Activated naive CD4-positive, alpha-beta T cell treated with anti-CD3 and anti-CD28 coated beads, Interleukin-2, amount 10 ng/mL, durations not matched to agents 7 days and 5 days (primary cell): Measurements from ENCODE around the gene CTXND1.
"Not testable (repeated sequence)": the region's sequence is repeated elsewhere in the genome, so short reads cannot be mapped to it uniquely, and the experiment has no call there.

Experiments used
- CTCF ChIA-PET: fragments of 350-600 bp; sonication (Branson Sonifier 250); formaldehyde crosslinking; loops from one replicate; lab custom pipeline; 2021; ENCODE audit warnings: antibody characterized with exemption; lab: Charles Lee
- DNase-seq: peaks from one replicate; pipeline ENCODE4 v3.0.0-alpha.2; 2020
- H3K27ac Mint-ChIP-seq: one replicate; pipeline ENCODE4 v1.8.0; 2021; ENCODE audit warnings: mild to moderate bottlenecking, moderate library complexity, mixed read lengths
- H3K27me3 Mint-ChIP-seq: one replicate; pipeline ENCODE4 v1.8.0; 2021; ENCODE audit warnings: mild to moderate bottlenecking, mixed read lengths
- H3K36me3 Mint-ChIP-seq: one replicate; pipeline ENCODE4 v1.8.0; 2021; ENCODE audit warnings: mixed read lengths
- H3K4me1 Mint-ChIP-seq: one replicate; pipeline ENCODE4 v1.8.0; 2021; ENCODE audit warnings: mixed read lengths
- H3K4me3 Mint-ChIP-seq: one replicate; pipeline ENCODE4 v1.8.0; 2021; ENCODE audit warnings: mild to moderate bottlenecking, moderate library complexity, mixed read lengths
- H3K9me3 Mint-ChIP-seq: one replicate; pipeline ENCODE4 v1.8.0; 2021; ENCODE audit warnings: mixed read lengths

CTXND1 gene

DNA sequence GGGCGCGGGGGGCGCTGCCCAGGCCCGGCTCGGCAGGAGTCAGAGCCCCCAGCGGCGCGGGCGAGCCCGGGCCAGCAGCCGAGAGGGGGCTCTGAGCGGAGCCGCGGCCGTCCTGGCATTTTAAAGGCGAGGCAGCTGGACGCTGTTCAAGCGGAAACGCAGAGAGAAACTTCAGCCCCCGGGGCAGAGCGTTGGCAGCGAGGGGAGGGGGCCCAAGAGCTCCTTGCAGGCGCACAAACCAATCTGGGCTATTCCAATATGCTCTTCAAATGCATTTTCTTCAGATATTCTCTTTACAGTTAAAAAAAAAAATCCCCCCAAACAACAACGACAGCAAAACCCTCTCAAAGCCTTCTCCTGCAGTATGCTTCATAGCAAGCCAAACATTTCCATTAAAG lies at the start of gene CTXND1:
Gene CTXND1 (minus strand): TSS at position 93 of the 398 bp plus-strand sequence. CDS start 50,264 bp downstream, outside the sequence.
- no peak within 1 kb of the TSS for H3K27ac Mint-ChIP-seq
- peaks cover 50% of the 10 kb centered on the region for H3K27me3 Mint-ChIP-seq
- no peak for DNase-seq
- H3K4me3 Mint-ChIP-seq = no peak within 1 kb of the TSS
- H3K4me1 Mint-ChIP-seq = peaks cover 6% of the 10 kb centered on the region
- no peaks in the 10 kb centered on the region for H3K36me3 Mint-ChIP-seq
- H3K9me3 Mint-ChIP-seq = no peaks in the 10 kb centered on the region
- CTCF ChIA-PET = no interaction called here

DNA sequence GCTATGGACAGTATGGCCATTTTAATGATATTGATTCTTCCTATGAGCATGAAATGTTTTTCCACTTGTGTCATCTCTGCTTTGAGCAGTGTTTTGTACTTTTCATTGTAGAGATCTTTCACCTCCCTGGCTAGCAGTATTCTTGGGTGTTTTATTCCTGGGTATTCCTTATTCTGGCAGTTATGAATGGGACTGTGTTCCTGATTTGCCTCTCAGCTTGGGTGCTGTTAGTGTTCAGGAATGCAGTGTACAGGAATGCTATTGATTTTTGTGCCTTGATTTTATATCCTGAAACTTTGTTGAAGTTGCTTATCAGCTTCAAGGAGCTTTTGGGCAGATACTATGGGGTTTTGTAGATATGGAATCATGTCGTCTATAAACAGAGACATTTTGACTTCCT lies 49.5 kb upstream of the CTXND1 start:
- DNase-seq = no peak
- H3K36me3 Mint-ChIP-seq = no peaks in the 10 kb centered on the region
- H3K9me3 Mint-ChIP-seq = peaks cover 4% of the 10 kb centered on the region
- peaks cover 4% of the 10 kb centered on the region for H3K27me3 Mint-ChIP-seq
- CTCF ChIA-PET = no interaction called here
- no peaks in the 10 kb centered on the region for H3K4me1 Mint-ChIP-seq
- no peak overlapping the region for H3K27ac Mint-ChIP-seq
- H3K4me3 Mint-ChIP-seq = no peak overlapping the region

DNA sequence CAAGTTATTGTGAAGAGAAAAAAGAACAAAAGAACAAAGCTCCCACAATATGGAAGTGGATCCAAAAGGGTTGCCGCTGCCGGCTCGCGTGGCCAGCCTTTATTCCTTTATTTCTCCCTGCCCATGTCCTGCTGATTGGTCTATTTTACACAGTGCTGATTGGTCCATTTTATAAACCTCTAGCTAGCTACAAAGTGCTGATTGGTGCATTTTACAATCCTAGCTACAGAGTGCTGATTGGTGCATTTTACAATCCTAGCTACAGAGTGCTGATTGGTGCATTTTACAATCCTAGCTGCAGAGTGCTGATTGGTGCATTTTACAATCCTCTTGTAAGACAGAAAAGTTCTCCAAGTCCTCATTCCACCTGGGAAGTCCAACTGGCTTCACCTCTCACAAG lies 43.8 kb upstream of the CTXND1 start:
- CTCF ChIA-PET, H3K27me3 Mint-ChIP-seq, H3K9me3 Mint-ChIP-seq, H3K4me3 Mint-ChIP-seq, DNase-seq, H3K4me1 Mint-ChIP-seq, H3K27ac Mint-ChIP-seq, H3K36me3 Mint-ChIP-seq: not testable (repeated sequence)

DNA sequence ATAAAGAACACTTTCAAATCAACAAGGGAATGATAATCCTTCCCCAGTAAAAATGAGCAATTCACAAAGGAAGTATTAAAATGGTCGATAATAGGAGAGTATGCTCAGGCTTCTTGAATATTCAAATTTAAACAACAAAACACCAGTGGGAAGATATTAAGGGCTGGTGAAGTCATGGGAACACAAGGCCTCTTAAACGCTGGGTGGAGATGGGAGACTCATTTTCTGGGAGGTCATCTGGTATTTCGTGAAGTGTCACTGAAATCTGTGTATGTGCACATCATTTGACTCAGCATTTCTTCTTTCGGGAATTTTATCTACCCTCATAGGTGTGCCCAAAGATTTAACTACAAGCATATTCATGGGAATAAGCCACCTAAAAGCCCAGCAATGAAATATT lies 40.1 kb upstream of the CTXND1 start:
- peaks cover 16% of the 10 kb centered on the region for H3K27me3 Mint-ChIP-seq
- no peaks in the 10 kb centered on the region for H3K9me3 Mint-ChIP-seq
- no peak for DNase-seq
- H3K27ac Mint-ChIP-seq = no peak overlapping the region
- no peak overlapping the region for H3K4me3 Mint-ChIP-seq
- H3K36me3 Mint-ChIP-seq = no peaks in the 10 kb centered on the region
- H3K4me1 Mint-ChIP-seq = no peaks in the 10 kb centered on the region
- CTCF ChIA-PET = no interaction called here

DNA sequence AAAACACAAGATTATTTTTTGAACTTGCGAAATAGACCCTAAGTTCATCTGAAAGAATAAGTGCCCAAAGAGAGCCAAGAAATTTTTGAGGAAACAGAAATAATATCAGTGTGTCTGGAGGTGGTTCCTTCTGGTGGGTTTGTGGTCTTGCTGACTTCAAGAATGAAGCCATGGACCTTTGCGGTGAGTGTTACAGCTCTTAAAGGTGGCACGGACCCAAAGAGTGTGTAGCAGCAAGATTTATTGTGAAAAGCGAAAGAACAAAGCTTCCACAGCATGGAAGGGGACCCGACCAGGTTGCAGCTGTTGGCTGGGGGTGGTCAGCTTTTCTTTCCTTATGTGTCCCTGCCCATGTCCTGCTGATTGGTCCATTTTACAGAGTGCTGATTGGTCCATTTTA lies 38.9 kb upstream of the CTXND1 start:
- H3K4me3 Mint-ChIP-seq, DNase-seq, H3K9me3 Mint-ChIP-seq, H3K4me1 Mint-ChIP-seq, H3K27ac Mint-ChIP-seq, CTCF ChIA-PET, H3K36me3 Mint-ChIP-seq: not testable (repeated sequence)
- H3K27me3 Mint-ChIP-seq = peaks cover 20% of the 10 kb centered on the region

DNA sequence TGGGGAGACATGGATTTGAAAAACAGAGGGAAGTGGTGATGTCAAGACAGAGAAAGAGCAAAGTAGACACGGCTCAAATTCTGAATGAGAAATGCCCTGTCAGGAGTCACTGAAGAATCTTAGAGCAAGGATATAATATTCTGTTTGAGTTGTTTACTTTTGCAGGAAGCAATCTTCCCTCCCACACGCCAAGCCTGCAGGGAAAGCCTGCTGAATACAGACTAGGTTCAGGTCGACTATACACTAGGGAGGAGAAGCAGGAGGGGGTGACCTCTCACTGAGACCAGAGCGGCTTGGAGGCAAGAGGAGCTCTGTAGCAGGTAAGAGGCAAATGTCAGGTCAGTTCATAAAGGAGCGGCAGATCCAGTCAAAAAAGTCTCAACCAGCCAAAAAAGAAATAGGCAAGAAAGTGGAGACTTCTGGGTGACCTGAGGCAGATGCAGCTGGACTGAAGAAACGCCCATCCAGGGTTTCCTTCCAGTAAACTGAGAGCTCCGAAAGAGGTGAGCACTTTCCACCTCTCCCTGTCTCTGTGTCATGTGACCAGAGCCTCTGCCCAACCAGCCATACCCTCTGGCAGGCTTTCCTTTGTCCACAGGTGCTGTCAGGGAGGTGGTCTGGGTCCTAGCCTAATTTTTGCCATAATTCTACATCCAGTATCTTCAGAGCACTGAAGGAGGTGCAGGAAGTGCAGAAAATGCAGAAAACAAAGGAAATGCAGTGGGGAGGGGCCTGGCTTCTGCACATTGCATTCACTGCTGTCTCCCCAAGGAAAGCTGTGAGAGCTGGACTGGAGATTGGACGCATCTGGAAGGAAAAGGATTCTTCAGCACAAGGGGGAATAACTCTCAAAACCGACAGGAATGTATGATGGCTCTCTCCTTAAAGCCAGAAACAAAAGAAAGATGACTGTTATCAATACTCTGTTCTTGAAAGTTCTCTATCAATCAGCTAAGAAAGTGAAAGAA lies 37.8 kb upstream of the CTXND1 start:
- CTCF ChIA-PET = no interaction called here
- H3K4me1 Mint-ChIP-seq = no peaks in the 10 kb centered on the region
- DNase-seq = no peak
- no peaks in the 10 kb centered on the region for H3K9me3 Mint-ChIP-seq
- H3K4me3 Mint-ChIP-seq = no peak overlapping the region
- no peak overlapping the region for H3K27ac Mint-ChIP-seq
- H3K36me3 Mint-ChIP-seq = no peaks in the 10 kb centered on the region
- H3K27me3 Mint-ChIP-seq = peaks cover 20% of the 10 kb centered on the region

DNA sequence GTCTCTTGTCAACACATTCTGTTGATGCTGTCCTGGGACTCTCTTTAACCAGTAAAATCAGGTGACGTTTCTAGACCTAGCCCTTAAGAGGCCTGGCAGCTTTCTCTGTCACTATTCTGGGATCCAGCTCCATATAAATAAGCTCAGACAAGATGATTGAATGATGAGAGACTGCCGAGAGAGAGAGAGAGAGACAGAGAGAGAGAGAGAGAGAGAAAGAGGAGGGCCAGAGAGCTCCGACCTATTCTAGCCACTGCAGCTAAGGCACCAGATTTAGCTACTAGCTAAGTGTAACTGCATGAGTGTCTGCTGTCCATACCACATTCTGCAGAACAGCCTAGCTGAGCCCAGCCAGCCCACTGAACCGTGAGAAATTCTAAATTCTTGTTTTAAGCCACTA lies 36.1 kb upstream of the CTXND1 start:
- DNase-seq = no peak
- Mint-ChIP-seq H3K27ac (no peak overlapping the region), H3K4me1 (no peaks in the 10 kb centered on the region), H3K4me3 (no peak overlapping the region), H3K9me3 (no peaks in the 10 kb centered on the region), H3K27me3 (peaks cover 16% of the 10 kb centered on the region), H3K36me3 (no peaks in the 10 kb centered on the region)
- CTCF ChIA-PET = no interaction called here

DNA sequence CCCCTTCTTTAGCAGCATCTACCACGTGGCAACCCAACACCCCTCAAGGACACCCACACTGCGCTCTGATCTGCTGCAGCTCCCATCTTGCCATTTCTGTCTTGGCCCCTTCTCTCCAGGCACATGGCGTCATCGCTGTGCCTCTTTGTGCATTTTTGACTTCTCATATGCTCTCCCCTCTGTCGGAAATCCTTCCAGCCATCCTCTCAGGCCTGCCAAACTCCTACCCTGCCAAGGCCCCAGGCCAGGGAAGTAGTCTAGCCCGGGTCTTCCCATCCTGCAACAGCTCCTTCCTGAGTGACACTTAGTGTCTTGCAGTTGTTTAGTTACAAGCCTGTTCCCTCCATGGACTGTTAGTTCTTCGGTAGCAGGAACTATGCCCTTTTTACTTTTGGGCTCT lies 34.0 kb upstream of the CTXND1 start:
- no peak overlapping the region for H3K27ac Mint-ChIP-seq
- H3K27me3 Mint-ChIP-seq = peaks cover 16% of the 10 kb centered on the region
- no peaks in the 10 kb centered on the region for H3K36me3 Mint-ChIP-seq
- CTCF ChIA-PET = no interaction called here
- no peaks in the 10 kb centered on the region for H3K9me3 Mint-ChIP-seq
- no peaks in the 10 kb centered on the region for H3K4me1 Mint-ChIP-seq
- no peak for DNase-seq
- no peak overlapping the region for H3K4me3 Mint-ChIP-seq

DNA sequence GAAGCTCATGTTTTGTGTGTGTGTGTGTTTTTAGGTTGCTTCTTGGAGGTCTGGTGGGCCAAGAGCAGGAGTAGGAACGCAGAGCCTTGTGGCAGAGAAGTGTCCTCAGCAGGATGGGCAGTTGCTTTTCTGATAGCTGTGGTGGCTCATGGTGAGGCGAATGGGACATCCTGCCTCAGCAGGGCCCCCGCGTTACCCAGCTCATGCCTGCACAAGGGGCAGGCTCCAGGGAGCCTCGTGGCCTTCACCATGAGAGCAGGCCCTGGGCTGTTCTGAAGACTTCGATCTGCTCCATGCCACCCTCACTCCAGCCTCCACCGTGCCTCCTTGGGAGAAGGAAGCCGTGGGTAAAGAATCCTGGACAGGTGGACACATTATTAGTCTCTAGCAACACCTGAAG lies 33.4 kb upstream of the CTXND1 start:
- Mint-ChIP-seq H3K27me3 (peaks cover 22% of the 10 kb centered on the region), H3K4me1 (no peaks in the 10 kb centered on the region), H3K27ac (no peak overlapping the region), H3K36me3 (no peaks in the 10 kb centered on the region), H3K9me3 (no peaks in the 10 kb centered on the region), H3K4me3 (no peak overlapping the region)
- no peak for DNase-seq
- CTCF ChIA-PET = no interaction called here

DNA sequence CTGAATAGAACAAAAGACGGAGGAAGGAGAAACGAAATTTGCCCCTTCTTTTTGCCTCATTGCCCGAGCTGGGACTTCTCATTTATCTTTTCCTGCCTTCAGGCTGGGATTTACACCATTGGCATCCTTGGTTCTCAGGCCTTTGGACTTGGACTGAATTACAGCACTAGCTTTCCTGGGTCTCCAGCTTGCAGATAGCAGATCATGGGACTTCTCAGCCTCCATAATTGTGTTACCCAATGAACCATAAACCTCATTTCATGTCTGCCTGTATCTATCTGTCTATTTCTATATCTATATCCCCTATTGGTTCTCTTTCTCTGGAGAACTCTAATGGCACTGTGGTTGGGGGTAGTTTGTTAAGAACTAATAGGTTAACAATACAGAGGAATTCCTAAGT lies 31.5 kb upstream of the CTXND1 start:
- H3K9me3 Mint-ChIP-seq = no peaks in the 10 kb centered on the region
- no peak overlapping the region for H3K4me3 Mint-ChIP-seq
- CTCF ChIA-PET = interaction anchor here (0.7 kb wide), 1 partner anchor 1054 kb away, joined by 3 read pairs; no protein-coding TSS in a partner anchor
- H3K4me1 Mint-ChIP-seq = no peaks in the 10 kb centered on the region
- no peak overlapping the region for H3K27ac Mint-ChIP-seq
- H3K27me3 Mint-ChIP-seq = peaks cover 11% of the 10 kb centered on the region
- no peak for DNase-seq
- no peaks in the 10 kb centered on the region for H3K36me3 Mint-ChIP-seq

DNA sequence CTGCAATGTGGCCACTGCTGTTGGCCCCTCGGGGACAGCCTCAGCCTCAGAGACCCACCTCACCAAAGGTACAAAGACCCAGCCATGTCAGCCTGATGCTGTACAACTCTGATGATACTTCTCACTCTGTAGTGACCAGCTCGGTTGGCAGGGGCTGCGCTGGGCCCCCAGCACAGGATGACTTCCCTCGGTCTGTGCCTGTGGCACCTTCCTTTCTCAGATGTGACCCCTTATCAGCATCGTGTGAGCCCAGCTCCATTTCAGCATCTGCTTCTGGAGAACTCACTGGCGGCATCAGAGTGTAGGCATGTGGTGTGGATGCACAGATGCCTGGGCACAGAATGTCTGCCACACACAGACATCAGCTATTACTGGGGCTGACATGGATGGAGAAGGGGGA lies 25.1 kb upstream of the CTXND1 start:
- Mint-ChIP-seq H3K4me3 (no peak overlapping the region), H3K36me3 (no peaks in the 10 kb centered on the region), H3K4me1 (no peaks in the 10 kb centered on the region), H3K9me3 (no peaks in the 10 kb centered on the region), H3K27me3 (peaks cover 16% of the 10 kb centered on the region), H3K27ac (no peak overlapping the region)
- CTCF ChIA-PET = no interaction called here
- no peak for DNase-seq

DNA sequence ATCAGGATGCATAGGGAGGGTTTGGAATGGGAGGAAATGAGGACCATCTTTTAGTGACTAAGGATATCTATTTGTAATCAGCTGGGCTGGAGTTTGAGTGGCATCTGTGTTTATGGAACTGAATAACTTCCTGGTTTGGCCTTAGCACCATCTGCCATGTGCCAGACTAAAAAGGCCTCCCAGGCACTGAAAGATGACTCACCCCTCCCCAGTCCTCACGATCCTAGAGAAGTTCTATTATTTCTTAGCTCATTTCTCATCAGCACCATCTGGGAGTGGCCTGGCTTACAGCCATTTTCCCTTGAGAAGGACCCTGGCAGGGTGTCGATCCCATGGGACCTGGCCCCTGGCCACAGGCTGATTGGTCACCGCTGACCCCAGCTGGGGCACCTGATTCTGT lies 23.9 kb upstream of the CTXND1 start:
- Mint-ChIP-seq H3K9me3 (no peaks in the 10 kb centered on the region), H3K27me3 (peaks cover 22% of the 10 kb centered on the region), H3K4me3 (no peak overlapping the region), H3K36me3 (no peaks in the 10 kb centered on the region), H3K4me1 (no peaks in the 10 kb centered on the region), H3K27ac (no peak overlapping the region)
- DNase-seq = no peak
- CTCF ChIA-PET = no interaction called here

DNA sequence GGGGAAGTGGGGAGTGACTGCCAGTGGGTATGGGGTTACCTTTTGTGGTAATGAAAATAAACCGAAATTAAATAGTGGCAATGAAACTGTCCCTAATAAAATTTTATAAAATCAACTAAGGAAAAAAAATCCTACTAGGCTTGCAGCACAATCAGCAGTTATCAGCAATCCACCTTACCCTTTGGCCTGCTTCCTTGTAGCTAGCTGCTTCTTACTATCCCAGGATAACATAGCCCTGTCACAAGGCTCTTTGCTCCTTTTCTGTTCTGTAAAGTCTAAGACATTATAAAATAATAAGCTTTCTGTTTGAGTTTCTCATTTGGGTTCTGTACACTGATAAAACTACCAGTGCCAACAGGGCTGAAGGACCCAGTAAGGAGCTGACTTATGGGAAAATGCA lies 23.0 kb upstream of the CTXND1 start:
- Mint-ChIP-seq H3K9me3 (no peaks in the 10 kb centered on the region), H3K36me3 (no peaks in the 10 kb centered on the region), H3K4me1 (no peaks in the 10 kb centered on the region), H3K4me3 (no peak overlapping the region), H3K27me3 (peaks cover 15% of the 10 kb centered on the region), H3K27ac (no peak overlapping the region)
- CTCF ChIA-PET = no interaction called here
- no peak for DNase-seq

DNA sequence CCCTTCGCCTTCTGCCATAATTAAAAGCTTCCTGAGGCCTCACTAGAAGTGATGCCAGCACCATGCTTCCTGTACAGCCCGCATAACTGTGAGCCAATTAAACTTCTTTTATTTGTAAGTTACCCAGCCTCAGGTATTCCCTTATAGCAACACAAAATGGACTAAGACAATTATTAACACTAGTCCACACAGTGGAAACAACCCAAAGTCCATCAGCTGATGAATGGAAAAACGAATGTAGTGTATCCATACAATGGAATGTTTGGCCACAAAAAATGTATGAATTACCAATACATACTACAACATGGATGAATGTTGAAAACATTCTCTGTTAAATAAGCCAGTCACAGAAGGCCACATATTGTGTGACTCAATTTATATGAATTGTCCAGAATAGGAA lies 22.5 kb upstream of the CTXND1 start:
- Mint-ChIP-seq H3K27ac (no peak overlapping the region), H3K9me3 (no peaks in the 10 kb centered on the region), H3K4me1 (no peaks in the 10 kb centered on the region), H3K4me3 (no peak overlapping the region), H3K27me3 (peaks cover 15% of the 10 kb centered on the region), H3K36me3 (no peaks in the 10 kb centered on the region)
- CTCF ChIA-PET = no interaction called here
- no peak for DNase-seq

DNA sequence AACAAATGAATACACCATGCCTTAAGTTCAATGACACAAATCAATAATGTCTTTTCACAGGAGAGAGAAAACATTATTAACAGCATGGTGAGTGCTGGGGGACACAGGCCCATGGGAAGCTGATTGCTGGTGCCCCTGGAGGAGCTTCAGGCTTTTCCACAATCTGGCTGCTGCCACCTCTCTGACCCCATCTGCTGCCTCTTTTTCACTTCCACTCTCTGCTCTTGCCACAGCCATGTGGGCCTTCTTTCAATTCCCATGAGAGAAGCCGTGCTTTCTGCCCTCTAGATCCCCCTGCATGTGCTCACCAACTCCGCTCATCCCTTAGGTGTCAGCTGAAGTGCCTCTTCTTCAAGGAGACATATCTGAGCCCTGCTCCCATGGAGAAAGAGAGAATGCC lies 21.0 kb upstream of the CTXND1 start:
- Mint-ChIP-seq H3K9me3 (no peaks in the 10 kb centered on the region), H3K36me3 (no peaks in the 10 kb centered on the region), H3K4me1 (no peaks in the 10 kb centered on the region), H3K4me3 (no peak overlapping the region), H3K27me3 (peaks cover 18% of the 10 kb centered on the region), H3K27ac (peak overlapping the region; percentile 25)
- DNase-seq = no peak
- CTCF ChIA-PET = no interaction called here
